ENCODE measurements around the gene NCAM1.

The NCAM1 gene

DNA sequence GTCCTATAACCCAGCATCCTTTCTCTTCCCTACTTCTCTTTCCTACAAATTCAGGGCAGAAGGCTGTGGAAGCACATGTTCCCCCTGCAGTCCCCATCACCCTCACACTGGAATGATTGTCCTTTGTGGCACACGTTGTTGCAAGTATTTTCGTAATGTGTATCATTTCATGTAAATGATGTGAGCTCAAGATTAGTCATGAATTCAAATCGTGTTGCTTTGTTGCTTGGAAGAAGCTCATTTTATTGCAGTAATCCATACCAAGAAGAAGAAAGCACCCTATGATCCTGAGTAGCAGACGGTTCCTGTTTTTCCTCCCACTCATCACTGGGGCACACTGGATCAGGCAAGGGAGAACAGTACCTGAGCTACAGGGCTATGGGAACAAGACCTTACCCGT is 173.4 kb downstream of the NCAM1 start:
- DNase-seq (ENCODE audit: low read depth), result no peak
- H3K4me3 ChIP-seq (ENCODE audit: low read depth, low read length), result no peak overlapping the region
- TF ChIP-seq, protein P1, sequence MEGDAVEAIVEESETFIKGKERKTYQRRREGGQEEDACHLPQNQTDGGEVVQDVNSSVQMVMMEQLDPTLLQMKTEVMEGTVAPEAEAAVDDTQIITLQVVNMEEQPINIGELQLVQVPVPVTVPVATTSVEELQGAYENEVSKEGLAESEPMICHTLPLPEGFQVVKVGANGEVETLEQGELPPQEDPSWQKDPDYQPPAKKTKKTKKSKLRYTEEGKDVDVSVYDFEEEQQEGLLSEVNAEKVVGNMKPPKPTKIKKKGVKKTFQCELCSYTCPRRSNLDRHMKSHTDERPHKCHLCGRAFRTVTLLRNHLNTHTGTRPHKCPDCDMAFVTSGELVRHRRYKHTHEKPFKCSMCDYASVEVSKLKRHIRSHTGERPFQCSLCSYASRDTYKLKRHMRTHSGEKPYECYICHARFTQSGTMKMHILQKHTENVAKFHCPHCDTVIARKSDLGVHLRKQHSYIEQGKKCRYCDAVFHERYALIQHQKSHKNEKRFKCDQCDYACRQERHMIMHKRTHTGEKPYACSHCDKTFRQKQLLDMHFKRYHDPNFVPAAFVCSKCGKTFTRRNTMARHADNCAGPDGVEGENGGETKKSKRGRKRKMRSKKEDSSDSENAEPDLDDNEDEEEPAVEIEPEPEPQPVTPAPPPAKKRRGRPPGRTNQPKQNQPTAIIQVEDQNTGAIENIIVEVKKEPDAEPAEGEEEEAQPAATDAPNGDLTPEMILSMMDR (conservative IDR thresholded peaks at IDR 0.05; ENCODE audit: low read depth, low read length), result no peak

DNA sequence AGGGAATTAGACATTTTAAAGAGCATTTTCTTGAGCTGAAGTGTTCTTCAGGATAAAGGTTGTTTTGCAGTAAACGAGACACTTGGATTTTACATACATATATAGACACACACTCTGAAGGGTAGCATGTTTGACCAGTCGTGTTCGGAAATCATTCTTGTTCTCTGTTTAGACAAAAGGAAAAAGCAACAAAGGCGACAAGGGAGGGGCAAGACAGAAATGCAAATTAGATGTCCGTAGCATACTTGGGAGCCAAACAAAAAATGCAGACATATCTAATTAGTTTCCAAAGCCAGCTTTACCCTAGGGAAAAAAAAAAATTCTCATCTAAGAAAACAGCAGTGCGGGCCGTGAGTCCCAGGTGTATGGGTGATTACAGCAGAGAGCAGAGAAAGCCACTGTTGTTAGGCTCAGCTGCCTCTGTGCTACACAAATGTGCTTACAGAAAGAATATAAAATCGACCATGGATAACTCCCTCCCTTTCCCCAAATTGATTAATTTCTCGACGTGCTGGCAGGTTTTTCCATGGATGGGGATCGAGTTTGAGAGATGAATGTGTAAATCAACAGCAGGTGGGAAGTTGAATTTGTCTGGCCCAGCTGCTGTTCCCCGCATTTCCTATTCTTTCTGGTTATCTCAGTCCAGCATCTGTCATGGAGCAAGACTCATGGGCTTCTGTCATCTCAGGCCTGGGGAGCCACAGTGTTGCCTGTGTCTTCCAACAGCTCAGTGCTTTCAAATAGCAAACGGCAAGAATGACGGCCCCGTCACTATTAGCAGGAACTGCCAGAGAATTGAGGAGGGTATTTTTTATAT is 176.7 kb downstream of the NCAM1 start:
- H3K4me3 ChIP-seq (ENCODE audit: low read depth, low read length), result no peak overlapping the region
- TF ChIP-seq, protein P1 (conservative IDR thresholded peaks at IDR 0.05; ENCODE audit: low read depth, low read length), result no peak
- no peak for DNase-seq (ENCODE audit: low read depth)

DNA sequence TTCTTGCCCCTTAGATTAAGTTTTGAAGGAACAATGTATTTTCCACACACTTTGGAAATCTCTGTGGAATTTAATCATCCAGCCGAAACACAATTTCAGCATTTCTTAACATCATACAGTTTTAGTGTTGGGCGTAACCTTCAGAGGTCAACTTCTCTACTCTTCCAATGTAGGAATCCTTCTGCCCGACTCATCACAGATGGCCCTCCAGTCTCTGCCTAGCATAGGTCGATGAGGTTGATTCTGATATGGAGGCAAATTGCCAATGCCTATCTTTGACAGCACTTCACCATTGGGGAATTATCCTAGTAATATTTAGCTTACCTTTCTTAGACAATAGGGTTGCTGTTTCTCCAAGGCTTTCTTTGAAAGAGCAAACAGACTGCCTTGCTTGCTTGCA is 177.5 kb downstream of the NCAM1 start:
- H3K4me3 ChIP-seq (ENCODE audit: low read depth, low read length), result no peak overlapping the region
- no peak for DNase-seq (ENCODE audit: low read depth)
- TF ChIP-seq, protein P1 (conservative IDR thresholded peaks at IDR 0.05; ENCODE audit: low read depth, low read length), result no peak

DNA sequence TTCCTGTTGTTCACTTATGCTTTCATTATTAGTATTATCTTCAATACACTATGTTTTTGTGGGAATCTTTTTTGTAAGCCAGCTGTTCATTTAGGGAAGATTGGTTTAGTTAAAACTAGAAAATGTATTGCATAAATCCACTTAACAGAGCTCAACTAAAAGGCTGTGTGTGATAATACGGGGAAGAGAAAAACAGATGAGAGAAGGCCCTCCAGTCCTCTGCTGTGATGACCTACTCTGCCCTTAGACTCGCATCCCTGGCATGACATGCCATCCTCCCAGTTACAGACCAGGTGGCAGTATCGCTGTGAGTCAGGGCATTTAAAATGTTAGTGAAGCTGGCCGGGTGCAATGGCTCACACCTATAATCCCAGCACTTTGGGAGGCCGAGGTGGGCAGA is 179.8 kb downstream of the NCAM1 start:
- no peak for DNase-seq (ENCODE audit: low read depth)
- H3K4me3 ChIP-seq (ENCODE audit: low read depth, low read length), result no peak overlapping the region
- TF ChIP-seq, protein P1 (conservative IDR thresholded peaks at IDR 0.05; ENCODE audit: low read depth, low read length), result no peak

DNA sequence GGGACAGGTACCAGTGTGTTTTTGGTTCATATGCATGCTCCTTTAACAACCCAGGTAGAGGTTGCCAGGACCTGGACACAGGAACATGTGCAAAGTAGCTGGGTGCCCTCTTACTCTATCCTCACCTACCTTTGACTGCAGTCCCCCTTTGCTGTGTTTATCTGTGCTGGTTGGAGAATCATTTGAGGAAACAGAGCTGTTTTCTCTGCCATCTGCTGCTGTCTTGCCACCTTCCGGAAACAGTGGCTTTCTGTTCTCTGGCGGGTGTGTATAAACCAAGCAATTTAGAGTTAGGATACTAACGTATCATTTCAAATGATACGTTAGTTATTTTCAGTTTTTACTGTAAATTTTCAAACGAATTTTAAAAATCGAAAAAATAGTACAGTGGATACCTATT is 181.3 kb downstream of the NCAM1 start:
- H3K4me3 ChIP-seq (ENCODE audit: low read depth, low read length), result no peak overlapping the region
- TF ChIP-seq, protein P1 (conservative IDR thresholded peaks at IDR 0.05; ENCODE audit: low read depth, low read length), result no peak
- no peak for DNase-seq (ENCODE audit: low read depth)

DNA sequence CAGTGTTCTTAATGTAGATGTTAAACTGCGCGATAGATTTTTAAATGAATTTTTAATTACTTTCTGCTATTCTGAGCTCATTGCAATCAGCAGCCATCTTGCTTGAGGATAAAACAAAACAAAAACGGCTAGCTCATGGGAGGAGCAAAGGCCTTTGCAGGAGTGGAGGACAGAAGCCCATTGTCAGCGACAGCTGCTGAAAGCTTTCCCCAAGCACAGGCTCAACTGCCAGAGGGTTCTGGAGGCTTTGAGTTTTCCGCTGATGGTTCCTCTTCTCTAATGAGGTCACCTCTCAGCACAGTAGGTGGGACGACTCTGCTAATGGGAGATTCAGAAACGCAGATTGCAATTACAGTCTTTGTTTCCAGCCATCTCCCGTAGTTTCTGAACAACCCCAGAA is 186.0 kb downstream of the NCAM1 start:
- DNase-seq (ENCODE audit: low read depth), result no peak
- no peak overlapping the region for H3K4me3 ChIP-seq (ENCODE audit: low read depth, low read length)
- TF ChIP-seq, protein P1 (conservative IDR thresholded peaks at IDR 0.05; ENCODE audit: low read depth, low read length), result no peak

DNA sequence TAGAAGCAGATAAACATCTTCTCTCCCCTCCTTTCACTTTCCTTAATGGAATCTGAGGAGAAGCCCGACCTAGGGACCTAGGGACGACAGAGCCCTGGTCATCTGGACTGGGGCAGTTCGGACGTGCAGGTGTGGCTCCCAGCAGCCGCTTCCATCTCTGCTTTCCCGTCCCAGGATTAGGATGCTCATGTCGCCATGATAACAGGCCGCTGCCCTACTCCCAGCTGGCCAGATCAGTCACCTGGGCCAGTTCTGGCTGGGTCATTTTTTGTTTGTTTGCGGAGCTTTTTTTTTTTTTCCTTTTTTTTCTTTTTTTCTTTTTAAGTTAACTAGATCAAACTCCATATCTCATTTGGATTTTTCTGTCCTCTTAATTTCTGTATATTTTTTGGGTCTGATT is 186.9 kb downstream of the NCAM1 start:
- no peak overlapping the region for H3K4me3 ChIP-seq (ENCODE audit: low read depth, low read length)
- TF ChIP-seq, protein P1 (conservative IDR thresholded peaks at IDR 0.05; ENCODE audit: low read depth, low read length), result no peak
- no peak for DNase-seq (ENCODE audit: low read depth)

Measured in choroid plexus epithelial cell (primary cell).